ENCODE measurements around the gene STRADA.
A peak's percentile ranks its signal among the peaks of the same experiment; 100 is the strongest.

The STRADA gene

DNA sequence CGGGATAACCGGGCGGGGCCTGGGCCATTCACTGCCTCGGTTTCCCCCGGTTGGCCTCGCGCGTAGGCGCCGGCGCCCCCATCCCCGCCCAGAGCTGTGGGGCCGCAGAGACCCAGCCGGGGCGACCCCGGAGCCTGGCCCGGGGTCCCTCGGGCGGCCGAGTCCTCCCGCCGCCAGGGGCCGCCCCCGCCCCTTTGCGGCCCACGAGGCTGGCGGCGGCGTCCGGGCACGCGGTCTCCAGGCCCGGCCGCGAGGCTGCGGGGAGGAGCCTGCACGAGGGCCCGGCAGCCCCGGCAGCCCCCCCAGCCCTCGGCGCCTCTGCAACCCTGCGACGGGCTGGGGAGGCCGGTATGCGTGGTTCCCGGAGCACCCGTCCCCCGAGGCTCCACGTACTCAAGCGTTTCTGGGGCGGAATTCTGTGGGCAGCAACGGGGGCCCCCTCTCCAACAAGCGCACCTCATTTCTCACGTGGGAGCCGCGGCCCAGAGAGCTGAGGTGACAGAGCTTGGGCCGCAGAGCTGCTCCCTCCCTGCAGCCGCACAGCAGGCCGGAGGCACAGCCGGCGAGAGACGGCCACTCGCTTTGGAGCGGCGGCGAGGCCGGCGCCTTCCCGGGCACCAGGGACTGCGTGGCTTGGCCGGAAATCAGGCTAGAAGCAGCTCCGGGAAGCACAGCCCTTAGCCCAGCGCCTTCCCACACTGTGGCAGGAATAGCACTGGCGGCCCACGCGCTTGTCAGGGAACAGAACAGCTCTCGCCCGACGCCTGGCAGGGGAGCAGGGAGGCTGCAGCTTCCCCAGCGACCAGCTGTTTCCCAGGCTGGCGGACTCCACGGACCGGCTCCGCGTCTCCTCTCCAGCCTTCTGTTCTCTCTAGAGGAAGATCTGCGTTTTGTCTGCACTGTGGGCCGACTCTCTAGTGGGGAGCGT lies 40.8 kb downstream of the STRADA start:
- peak; percentile 52 for DNase-seq

DNA sequence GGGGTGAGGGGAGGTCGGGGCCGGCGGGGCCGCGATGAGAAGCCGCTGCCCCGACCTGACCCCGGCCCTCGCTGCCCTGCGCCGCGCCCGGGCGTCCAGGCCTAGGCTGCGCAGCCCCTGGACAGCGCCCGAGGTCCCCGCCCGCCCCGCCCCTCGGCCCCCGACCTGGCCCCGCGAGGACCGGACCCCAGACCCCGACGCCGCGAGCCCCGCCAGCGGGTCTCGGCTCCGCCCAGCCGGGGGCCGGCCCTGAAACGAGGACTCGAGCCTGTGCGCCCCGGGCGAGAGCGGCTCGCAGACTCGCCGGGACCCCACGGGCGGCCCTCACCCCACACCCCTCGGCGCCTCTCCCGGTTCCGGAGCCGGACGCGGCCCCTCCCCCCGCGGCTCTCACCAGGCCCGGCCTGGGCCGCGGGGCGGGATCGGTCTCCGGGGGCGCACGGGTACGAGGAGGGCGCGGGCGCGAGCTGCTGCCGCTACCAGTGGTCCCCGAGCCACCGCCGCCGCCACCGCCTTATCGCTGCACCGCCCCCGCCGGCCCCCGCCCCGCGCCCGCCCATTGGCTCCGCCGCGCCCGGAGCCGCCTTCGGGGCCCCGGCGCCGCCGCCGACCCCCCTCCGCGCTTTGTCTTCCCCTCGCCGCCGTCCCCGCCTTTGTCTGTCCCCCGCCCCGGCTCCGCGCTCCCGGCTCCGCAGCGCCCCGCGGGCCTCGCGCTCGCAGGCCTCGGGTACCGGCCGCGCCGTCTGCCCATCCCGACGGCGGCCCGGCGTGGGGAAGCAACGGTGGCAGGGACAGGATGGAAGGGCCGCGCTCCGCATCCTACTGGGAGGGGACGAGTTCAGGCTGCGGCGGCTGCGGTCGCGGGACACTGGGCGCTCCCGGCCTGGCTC lies 41.7 kb downstream of the STRADA start, which contains the start of gene LIMD2:
TSS of gene LIMD2 (minus strand) at position 488 of the 890 bp plus-strand sequence. CDS start 827 bp downstream, outside the sequence.
- peak; percentile 82 for DNase-seq

DNA sequence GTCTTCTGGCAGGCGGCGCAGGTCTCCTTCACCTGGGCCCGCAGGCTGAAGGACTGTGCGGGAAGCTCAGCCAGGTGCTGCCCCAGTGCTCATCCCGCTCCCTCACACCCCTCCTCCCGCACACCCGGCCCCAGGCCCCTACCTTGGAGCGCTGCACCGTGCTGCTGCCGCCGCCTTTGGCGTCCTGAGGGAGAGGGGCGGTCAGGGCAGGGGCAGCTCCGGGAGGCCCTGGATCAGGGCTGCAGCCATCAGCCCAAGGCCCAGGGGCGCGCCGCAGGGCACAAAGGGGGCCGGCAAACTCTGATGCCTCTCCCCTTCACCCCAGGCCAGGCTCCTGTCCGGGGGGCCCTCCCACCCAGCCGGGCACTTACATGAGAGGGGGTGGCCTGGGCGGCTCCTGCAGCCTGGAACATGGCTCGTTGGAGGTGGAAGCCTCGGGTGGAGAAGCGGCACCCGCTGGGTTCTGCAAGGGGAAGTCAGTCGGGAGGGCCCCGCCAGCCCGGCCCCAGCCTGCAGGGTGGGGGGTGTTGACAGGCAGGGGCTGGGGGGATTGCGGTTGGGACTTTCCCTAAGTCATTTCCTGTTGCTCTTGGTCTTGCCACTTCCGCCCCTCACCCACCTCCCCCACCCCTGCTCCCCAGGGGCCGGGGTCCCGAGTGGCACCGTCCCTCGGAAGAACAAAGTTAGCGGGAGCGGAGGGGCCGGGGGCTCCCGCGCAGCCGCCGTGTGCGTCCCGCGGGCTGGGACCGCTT lies 42.5 kb downstream of the STRADA start:
- DNase-seq: peak; percentile 76

DNA sequence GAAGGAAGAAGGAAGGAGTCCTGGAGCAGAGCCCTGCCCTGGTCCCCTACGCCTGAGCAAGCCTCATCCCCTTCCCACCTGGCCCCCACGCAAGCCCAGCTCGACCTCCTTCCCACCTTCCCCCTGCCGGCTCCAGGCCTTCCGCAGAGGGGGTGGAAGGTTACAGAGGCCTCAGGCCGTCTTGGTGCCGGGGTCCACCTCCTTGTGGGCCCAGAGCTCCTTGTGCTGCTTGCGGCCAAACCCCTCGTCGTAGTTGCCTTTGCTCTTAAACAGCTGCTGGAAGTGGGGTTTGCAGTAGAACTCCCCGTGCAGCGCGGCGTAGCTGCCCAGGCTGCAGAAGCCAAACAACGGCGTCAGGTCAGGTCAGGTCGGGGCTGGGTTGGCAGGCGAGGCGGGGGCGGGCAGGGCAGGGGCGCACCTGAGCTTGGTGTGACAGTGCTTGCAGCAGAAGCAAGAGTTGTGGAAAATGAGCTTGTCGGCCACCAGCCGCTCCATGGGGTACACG lies 43.2 kb downstream of the STRADA start:
- DNase-seq: peak; percentile 34

DNA sequence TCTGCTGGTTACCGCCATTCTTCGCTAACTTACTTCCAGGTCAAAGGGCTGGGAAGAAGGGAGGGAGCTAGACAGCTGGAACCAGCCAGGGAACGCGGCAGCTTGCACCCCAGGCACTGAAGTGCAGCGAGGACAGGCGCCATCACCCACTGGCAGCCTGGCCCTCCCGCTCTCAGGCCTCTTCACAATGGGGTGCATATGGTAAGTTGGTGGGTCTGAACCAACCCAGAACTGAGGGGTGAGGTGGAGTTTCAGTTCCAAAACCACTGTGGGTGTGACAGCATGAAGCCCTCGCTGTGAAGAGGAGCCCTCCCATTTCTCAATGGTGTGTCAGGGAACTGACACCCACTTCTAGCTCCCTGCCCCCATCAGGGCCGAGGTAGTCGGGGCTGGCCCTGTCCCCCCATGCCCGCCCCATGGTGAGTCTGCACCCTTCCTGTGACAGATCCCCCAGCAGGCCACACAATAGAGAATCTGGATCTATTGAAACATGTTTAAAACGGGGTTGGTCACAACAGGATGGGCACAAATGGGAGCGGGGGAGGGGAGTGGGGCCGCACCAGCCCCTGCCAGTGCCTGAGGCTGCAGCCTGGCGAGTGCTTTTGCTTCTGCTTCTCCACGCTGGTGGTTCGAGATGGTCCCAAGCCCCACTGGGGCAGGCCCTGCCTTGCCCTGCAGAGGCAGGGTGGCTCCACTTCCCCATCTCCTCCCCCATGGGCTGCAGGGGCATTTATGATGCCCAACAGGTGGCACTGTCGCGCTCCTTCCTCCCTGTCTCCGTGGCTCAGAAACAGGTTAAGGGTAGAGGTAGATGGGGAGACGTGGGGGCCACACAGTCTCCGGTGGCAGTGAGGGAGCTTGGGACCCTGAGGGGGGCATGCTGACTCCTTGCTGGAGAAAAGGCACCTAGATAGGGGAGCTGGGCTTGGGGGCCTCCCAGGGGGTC lies 44.0 kb downstream of the STRADA start:
- peak; percentile 79 for DNase-seq

DNA sequence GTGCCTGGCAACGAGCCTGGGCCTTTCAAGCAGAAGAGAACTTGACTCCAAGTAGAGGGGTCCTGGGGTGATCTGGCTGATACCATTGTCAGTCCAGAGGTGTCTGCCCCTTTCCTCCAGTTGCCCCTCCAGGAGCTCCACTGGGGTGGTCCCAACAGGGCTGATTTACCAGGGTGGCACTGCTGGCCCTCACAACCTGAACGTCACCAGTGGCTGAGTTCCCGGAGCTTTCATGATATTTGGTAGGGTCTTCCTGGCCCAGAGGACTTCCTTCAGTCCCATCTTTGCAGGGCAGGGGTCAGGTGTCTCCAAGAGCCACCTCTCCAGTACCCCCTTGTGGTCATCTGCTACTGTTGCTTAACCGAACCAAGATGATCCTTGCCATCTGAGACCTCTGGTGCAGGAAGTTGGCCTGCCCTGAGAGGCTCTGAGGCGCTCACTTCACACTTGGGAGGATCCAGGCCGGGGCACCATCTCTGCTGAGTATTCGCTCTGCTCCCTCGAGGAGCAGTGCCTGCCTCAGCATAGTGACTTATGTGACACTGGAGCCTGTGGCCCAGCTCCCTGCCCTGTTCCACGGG lies 45.1 kb downstream of the STRADA start:
- DNase-seq: peak; percentile 27

DNA sequence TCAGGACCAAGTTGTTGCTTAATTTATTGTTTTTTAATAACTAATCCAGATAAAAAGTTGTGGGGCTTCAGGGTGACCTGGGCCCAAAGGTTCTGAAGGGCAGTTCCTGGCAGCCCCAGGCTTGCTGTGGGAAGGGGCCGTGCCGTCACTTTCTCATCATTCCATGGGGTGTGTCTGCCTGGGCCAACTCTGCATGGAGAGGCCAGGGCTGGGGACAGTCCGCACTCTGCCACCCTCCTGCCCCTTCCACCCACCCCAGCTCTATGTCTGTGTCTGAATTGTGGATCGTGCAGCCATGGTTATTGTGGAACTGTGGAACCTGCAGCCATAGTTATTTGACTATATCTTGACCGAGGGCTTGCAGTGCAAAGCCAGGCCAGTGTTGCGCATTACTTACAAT lies 45.7 kb downstream of the STRADA start:
- no peak for DNase-seq

DNA sequence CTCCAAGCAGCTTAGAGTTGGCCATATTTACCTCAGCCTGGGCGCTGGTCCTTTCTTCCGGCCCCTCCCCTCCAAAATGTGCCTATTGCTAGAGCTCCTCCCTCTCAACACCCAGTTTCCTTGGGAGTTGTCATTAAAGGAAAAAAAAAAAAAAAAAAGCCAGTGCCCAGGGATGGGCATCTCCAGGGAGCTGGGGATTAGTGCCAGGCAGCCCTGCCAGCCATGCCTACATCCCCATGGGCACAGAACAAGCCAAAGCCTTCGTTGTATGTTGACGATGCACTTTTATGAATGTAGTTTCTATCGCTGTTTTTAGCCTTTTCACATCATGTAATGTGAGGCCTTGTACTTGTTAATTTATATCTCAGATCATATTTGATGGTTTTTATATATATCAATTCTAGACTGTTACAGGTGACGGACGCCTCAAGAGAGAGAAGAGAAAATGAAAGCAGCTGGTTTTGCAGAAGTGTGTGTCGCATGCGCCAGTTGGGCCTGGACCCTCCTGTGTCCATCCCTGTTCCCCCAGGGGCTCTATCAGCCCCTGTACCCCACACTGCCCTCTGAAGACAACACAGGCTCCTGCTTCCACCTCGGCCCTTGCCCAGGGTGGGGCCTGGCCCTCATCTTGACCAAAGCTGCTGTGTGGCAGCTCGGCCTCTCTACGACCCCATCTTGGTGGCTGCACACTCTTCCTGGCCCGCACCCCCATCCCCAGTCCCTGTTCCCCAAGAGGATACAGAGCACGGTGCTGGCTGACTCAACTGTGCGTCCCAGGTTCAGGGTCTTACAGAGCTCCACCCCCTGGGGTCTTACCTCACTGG lies 46.4 kb downstream of the STRADA start:
- DNase-seq: no peak

DNA sequence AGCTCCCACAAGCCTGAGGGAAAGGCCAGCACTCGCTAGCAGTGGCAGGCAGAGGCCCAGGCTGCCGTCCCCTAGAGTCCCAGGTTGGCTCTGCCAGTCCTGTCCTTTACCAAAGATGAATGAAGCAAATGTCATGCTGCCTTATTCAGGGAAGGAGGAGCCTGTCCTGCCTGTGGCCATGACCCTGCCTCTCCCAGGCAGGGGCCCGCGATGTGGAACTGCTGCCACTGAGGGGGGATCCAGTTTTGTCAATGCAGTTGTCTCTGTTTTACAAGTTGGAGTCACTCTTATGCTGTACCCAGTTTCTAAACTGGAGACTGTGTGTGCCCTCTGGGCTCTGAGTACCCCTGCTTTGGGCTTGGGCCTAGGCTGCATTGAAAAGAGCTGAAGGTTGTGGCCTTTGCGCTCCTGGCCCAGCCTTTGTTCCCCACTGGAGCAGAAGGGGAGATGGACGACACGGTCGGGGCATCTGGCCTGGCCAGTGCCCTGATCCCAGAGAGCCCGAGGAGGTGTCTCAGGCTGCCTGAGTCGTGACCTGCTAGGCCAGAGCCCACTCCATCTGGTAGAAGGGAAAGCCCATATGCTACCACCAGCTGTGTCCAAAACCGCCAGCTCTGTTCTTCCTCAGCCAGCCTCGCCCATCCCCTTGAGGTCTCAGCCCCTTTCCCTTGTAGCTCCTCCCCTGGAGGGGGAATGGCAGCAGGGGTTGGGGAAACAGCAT lies 47.2 kb downstream of the STRADA start:
- no peak for DNase-seq

DNA sequence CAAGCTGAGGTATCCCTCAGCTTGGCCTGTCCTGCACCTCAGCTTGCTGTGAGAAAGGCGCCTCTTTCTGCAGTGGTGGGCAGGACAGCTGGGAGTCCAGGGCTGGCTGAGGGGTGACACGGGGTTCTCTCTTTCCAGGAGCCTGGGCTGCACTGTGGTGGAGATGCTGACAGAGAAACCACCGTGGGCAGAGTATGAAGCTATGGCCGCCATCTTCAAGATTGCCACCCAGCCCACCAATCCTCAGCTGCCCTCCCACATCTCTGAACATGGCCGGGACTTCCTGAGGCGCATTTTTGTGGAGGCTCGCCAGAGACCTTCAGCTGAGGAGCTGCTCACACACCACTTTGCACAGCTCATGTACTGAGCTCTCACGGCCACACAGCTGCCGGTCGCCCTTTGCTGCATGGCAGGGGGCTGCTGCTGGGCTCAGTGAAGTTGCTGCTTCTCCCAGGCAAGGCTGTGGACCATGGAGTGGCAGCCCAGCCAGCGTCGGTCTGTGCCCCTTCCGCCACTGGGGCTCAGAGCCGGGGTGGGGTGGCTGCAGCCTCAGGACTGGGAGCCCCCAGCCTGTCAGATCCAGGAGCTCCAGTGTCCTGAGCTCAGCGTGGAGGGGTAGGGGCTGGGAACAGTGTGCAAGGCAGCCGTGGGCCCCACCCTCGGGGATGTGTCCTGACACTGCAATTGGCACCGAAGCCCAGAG lies 48.0 kb downstream of the STRADA start:
- DNase-seq: no peak

DNA sequence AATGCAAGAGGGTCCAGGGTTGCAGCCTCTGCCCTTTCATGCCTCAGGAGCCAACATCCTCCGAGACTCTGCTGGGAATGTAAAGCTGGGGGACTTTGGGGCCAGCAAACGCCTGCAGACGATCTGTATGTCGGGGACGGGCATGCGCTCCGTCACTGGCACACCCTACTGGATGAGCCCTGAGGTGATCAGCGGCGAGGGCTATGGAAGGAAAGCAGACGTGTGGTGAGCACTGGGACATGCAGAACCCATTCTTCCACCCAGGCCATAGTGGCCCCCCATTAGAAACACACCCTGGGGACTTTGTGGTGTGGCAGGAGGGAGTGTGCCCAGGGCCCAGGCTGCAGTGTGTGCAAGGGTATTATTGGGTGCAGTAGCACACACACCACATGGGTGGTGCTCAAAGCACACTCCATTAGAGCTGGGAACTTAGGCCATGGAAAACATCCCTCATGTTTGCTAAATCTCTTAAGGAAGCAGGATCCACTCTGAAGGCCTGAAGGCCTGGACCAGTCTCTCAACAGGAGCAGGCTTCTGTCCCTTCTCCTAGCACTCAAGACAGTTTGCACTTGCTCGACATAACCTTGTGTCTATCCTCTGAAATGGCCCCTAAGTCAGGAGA lies 49.3 kb downstream of the STRADA start:
- no peak for DNase-seq

DNA sequence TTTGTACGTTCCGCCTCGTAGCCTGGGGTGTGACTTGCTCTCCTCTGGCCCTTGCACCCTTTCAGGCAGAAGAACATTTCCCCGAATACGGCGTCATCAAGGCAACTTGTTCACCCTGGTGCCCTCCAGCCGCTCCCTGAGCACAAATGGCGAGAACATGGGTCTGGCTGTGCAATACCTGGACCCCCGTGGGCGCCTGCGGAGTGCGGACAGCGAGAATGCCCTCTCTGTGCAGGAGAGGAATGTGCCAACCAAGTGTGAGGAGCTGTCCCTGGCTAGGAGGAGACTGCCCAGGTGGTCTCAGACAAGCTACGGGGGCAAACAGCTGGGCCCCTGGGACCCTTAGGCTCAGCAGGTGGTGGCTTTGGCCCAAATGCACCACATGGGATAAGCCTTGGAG lies 52.1 kb downstream of the STRADA start:
- DNase-seq: no peak

DNA sequence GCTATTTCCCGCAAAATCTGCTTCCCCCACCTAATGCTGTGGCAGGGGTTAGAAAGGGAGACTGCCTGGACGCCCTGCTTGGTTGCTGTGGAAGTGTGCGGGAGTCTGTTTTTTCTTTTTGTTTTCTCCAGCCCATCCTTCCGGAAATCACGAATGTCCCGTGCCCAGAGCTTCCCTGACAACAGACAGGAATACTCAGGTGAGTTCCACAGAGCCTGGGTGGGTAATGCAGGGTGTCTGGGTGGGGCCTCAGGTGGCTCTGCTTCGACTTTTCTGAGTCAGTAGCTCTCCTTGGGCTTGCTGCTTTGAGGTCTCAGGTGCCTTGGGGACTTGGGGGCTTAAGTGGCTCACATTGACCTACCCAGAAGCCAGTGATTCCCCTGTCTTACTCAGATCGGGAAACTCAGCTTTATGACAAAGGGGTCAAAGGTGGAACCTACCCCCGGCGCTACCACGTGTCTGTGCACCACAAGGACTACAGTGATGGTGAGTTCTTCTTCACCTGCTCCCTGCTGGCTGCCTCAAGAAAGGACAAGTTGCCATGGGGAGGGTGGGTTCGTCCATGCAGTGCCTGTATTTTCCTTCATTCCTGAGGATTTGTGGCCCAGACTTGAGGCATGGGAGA lies 53.1 kb downstream of the STRADA start:
- no peak for DNase-seq

DNA sequence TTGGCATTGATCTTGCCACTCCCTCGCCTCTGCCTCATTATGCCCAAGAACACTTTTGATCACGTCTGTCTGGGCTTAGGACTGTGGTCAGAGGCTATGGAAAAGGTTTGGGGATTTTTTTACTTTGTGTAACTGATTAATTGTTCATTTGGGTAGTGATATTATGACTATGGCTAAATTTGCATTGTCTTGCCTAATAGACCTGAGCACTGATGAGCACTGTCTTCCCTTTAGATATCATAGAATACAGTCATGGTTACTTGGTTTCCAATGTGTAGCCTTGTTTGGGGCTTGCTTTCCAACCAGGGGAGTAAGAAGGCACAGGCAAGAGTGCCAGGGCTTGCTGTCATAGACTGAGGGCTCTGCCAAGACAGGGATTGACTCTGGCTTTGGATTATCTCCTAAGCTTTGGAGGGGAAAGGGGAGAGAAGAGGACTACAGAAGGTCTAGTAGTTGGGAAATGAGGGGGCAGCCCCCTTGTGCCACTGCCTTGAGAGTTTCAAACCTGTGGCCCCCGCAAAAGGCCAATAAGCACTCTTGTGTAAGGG lies 55.4 kb downstream of the STRADA start:
- no peak for DNase-seq

DNA sequence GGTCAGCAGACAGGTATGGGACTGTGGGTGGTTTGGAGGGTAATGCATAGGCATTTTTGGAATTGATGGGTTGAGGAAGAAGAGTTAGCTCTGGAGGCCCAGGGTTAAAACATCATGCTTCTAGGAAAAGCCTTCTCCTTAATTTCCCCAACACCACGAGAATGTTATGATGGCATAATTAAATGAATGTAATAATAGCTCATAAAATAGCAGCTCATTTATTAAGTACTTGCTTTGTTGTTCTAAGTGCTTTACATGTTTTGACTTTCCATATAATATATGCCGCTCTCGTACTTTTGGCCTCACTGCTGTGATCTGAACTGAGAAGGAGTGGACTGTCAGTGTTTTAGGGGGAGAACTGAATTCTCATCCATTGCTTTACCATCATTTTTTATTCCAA lies 56.0 kb downstream of the STRADA start:
- no peak for DNase-seq

DNA sequence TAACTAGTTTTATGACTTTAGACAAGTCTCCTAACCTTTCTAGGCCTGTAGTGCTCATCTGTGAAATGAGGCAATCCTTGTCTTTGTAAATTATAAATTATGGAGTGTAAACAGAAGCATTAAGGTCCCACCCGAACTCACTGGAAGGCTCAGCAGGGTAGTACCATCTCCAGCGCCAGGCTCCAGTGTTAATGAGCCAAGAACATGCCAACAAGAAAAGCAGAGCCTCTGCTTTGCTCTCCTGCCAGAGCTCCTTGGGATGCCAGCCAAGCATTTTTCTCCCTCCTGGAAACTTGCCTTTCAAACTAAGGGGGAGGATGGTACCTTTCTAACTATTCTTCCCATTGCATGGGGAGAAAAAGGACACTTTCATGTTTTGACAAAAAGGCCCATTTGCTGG lies 56.6 kb downstream of the STRADA start:
- no peak for DNase-seq

DNA sequence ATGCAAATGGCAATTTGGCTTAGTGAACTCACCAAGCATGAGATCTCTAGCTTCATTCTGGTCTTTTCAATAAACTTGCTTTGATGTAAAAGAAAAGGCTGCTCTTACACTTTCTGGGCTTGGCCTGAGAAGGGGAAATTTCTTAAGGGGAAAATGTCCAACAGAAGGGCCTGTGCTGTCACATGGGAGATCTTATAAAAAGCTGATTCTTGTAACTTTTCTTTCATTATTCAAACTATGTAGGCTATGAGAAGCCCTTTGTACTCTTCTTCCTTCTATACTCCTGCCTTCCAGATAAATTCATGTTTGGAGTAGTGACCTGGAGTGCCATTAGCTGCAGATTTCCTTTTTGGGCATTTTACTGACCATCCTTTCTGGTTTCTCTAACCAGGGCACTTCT lies 58.6 kb downstream of the STRADA start:
- DNase-seq: no peak

DNA sequence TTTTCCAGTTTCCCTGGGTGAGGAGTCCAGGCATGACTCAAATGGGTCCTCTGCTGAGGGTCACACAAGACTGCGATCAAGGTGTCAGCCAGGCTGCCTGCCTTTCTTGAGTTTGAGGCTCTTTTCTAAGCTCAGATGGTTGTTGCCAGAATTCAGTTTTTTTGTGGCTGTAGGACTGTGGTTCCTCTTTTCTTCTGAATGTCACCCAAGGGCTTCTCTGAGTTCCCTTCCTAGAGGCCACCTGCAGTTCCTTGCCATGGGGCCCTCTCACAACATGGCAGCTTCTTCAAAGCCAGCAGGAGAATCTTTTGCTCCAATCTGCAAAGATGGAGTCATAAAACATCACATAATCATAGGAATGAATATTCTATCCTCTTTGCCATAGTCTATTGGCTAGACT lies 59.2 kb downstream of the STRADA start:
- no peak for DNase-seq
